ENCODE results near the gene TM4SF5.

DNA sequence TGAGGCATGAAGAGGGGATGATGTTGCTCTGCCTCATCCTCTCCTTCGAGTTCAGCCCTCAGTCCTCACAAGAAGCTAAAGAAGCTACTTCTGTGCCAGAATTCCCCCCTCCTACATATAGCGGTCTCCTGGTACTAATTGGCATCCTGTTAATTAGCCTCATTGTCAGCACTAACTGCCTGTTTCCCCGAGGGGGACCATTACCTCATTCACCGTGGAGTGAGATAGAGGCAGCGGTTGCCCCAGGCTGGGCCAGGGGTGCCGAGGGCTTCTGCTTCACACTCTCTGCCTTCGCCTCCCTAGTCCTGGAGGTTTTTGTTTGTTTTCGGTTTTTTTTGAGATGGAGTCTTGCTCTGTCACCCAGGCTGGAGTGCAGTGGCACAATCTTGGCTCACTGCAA lies 55.7 kb downstream of the TM4SF5 start:
- TF ChIP-seq EZH2 (IDR thresholded peaks at IDR 0.05; ENCODE audit: insufficient read depth, poor library complexity, severe bottlenecking) (no peak), EZH2phosphoT487 (IDR thresholded peaks at IDR 0.05; ENCODE audit: insufficient read depth, low read depth) (no peak)
